Mesothelial cell of epicardium (in vitro differentiated cells): ENCODE results near the gene SPIN1. TPM values are rescaled to one million over a fixed set of nuclear protein-coding genes. Genes with fewer than 3 reads are reported as not detected.

ENCODE experiments used
- DNase-seq, 2 experiments: peaks; one replicate each; pipeline ENCODE4 v3.0.0; 2021; ENCODE audit warnings: low spot score in 2 of 2; ENCODE audit not compliant: unreplicated experiment in 2 of 2
- H3K27ac Mint-ChIP-seq: 2 replicates; pipeline ENCODE4 v1.8.0; 2021; ENCODE audit warnings: mixed read lengths
- H3K27me3 Mint-ChIP-seq: 2 replicates; pipeline ENCODE4 v1.8.0; 2021; ENCODE audit warnings: low read depth, mixed read lengths
- H3K36me3 Mint-ChIP-seq: 2 replicates; pipeline ENCODE4 v1.8.0; 2021; ENCODE audit warnings: mixed read lengths
- H3K4me1 Mint-ChIP-seq: 2 replicates; pipeline ENCODE4 v1.8.0; 2021; ENCODE audit warnings: mixed read lengths
- H3K4me3 Mint-ChIP-seq: 2 replicates; pipeline ENCODE4 v1.8.0; 2021; ENCODE audit warnings: mild to moderate bottlenecking, moderate library complexity, mixed read lengths
- H3K9me3 Mint-ChIP-seq: 2 replicates; pipeline ENCODE4 v1.8.0; 2021; ENCODE audit warnings: mixed read lengths
- CTCF ChIP-seq: fragments of 200-600 bp; sonication (generic); IDR thresholded peaks from one replicate; pipeline ENCODE4 v1.5.0; 2021; ENCODE audit warnings: antibody characterized with exemption; ENCODE audit not compliant: unreplicated experiment
- total RNA-seq: library from RNA; stranded (reverse); gene quantifications from 3 replicates; pipeline ENCODE4 v1.2.1, GENCODE V29; 2021

Gene SPIN1
- total RNA-seq, 1 donor from 2014 or later, result 181 TPM

DNA sequence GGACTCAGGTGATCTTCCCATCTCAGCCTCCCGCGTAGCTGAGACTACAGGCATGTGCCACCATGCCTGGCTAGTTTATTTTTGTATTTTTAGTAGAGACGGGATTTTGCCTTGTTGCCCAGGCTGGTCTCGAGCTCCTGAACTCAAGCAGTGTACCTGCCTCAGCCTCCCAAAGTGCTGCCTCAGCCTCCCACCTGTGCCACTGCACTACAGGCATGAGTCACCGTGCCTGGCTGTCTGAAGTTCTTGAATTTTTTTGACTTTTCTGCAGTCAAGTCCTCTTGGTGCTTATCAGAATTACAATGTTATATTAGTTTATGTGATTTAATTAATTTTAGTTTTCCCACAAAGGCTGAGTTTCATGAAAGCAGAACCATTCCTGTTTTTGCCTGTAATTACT is 9.8 kb downstream of the SPIN1 start:
- peaks cover 36% of the 10 kb centered on the region for H3K4me1 Mint-ChIP-seq
- DNase-seq, result no peak
- no peak for TF ChIP-seq CTCF
- peak overlapping the region; percentile 89 for H3K27ac Mint-ChIP-seq
- no peaks in the 10 kb centered on the region for H3K27me3 Mint-ChIP-seq
- H3K9me3 Mint-ChIP-seq, result no peaks in the 10 kb centered on the region
- H3K36me3 Mint-ChIP-seq, result peaks cover 20% of the 10 kb centered on the region
- no peak overlapping the region for H3K4me3 Mint-ChIP-seq

DNA sequence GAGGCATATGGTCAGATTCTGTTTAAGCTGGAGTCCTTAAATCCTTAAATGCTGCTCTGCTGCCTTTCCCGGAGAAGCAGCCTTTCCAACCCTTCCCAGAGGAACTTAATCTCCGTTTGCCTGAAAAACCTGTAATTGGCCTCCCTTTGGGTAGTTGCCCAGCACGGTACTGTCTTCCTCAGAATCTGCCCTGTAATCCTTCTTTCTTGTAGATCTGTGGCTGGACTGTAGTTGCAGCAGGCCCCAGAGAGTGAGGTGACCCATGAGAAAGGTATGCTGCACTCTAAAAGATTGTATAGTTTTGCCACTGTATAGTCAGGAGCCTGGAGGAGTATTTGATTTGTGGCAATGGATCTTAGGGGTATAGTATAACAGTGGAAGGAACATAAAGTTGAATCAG is 11.7 kb downstream of the SPIN1 start:
- peaks cover 29% of the 10 kb centered on the region for H3K4me1 Mint-ChIP-seq
- H3K4me3 Mint-ChIP-seq, result no peak overlapping the region
- H3K27ac Mint-ChIP-seq, result peak overlapping the region; percentile 87
- H3K9me3 Mint-ChIP-seq, result no peaks in the 10 kb centered on the region
- DNase-seq, result no peak
- no peaks in the 10 kb centered on the region for H3K27me3 Mint-ChIP-seq
- peaks cover 20% of the 10 kb centered on the region for H3K36me3 Mint-ChIP-seq
- no peak for TF ChIP-seq CTCF

GRCh38 chr9:88403340-88403739 is 15.1 kb downstream of the SPIN1 start:
- Mint-ChIP-seq H3K27ac (peak overlapping the region; percentile 63), H3K4me3 (no peak overlapping the region), H3K36me3 (peaks cover 16% of the 10 kb centered on the region), H3K27me3 (no peaks in the 10 kb centered on the region), H3K9me3 (no peaks in the 10 kb centered on the region), H3K4me1 (peaks cover 16% of the 10 kb centered on the region)
- TF ChIP-seq CTCF, result no peak
- no peak for DNase-seq

DNA sequence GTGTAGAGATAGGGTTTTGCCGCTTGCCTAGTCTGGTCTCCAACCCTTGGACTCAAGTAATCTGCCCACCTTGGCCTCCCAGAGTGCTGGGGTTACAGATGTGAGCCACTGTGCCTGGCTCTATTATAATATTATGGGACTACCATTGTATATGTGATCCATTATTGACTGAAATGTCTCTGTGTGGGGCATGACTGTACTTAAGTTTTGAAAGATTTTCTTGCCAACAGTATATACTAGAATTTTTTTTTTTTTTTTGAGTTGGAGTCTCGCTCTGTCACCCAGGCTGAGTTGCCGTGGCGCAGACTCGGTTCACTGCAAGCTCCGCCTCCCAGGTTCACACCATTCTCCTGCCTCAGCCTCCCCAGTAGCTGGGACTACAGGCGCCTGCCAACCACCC is 17.8 kb downstream of the SPIN1 start:
- no peak for DNase-seq
- Mint-ChIP-seq H3K4me3 (no peak overlapping the region), H3K27me3 (no peaks in the 10 kb centered on the region), H3K36me3 (peaks cover 20% of the 10 kb centered on the region), H3K27ac (peak overlapping the region; percentile 6), H3K9me3 (peaks cover 3% of the 10 kb centered on the region), H3K4me1 (peaks cover 4% of the 10 kb centered on the region)
- no peak for TF ChIP-seq CTCF

DNA sequence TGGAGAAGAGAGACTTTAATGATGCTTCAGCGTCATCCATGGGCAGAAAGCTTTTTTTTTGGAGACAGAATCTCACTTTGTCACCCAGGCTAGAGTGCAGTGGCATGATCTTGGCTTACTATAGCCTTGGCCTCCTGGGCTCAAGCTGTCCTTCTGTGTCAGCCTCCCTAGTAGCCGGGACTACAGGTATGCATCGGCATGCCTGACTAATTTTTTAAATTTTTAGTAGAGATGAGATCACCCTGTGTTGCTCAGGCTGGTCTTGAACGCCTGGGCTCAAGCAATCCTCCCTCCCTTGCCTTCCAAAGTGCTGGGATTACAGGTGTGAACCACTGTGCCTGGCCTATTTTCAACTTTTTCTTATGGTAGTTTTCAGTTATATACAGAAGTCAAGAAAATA is 23.2 kb downstream of the SPIN1 start:
- Mint-ChIP-seq H3K4me1 (peaks cover 4% of the 10 kb centered on the region), H3K27me3 (no peaks in the 10 kb centered on the region), H3K4me3 (no peak overlapping the region), H3K27ac (no peak overlapping the region), H3K36me3 (peaks cover 39% of the 10 kb centered on the region), H3K9me3 (peaks cover 10% of the 10 kb centered on the region)
- DNase-seq, result no peak
- no peak for TF ChIP-seq CTCF

DNA sequence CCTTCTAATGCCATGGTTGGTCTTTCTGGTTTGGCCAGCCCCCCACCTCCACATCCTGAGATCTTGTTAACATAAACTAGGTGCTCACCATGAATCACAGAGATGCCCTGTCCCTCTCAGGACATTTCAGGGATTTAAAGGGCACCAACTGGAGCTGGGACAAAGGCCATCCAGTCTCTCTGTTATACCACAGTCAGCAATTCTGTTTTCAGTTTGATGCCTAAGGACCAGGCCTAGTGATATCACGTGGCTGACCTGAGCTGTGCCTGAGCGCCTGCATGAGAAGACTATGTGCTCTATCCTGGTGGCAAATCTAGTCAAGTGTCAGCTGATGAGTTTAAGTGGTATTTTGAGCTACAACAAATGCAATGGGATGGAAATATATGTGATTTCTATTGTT is 26.1 kb downstream of the SPIN1 start:
- no peaks in the 10 kb centered on the region for H3K27me3 Mint-ChIP-seq
- H3K4me1 Mint-ChIP-seq, result peaks cover 3% of the 10 kb centered on the region
- TF ChIP-seq CTCF, result no peak
- H3K4me3 Mint-ChIP-seq, result no peak overlapping the region
- peaks cover 60% of the 10 kb centered on the region for H3K36me3 Mint-ChIP-seq
- no peak for DNase-seq
- H3K9me3 Mint-ChIP-seq, result peaks cover 18% of the 10 kb centered on the region
- no peak overlapping the region for H3K27ac Mint-ChIP-seq
